ENCODE measurements around the gene RBP2. TPM values are rescaled to one million over a fixed set of nuclear protein-coding genes. Genes with fewer than 3 reads are reported as not detected.
"Not testable (repeated sequence)": the region's sequence is repeated elsewhere in the genome, so short reads cannot be mapped to it uniquely, and the experiment has no call there.

RBP2 gene
- total RNA-seq, 1 donor from 2014 or later: not detected

DNA sequence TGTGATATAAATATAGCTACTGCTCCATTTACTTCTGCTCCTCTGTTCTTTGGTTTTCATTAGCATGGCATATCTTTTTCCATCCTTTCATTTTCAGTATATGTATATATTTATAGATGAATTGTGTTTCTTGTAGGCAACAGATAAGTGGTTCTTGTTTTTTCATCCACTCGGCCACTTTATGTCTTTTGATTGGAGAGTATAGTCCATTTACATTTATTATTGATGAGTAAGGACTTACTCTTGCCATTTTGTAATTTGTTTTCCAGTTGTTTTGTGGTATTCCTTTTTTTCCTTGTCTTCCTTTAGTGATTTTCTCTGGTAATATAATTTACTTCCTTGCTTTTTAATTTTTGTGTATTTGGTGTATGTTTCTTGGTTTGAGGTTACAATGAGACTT, 60.0 kb downstream of the RBP2 start:
- ATAC-seq (no peak), DNase-seq (ENCODE audit: low spot score) (no peak)
- intact Hi-C loops (cut with DNase I): no loop called here

DNA sequence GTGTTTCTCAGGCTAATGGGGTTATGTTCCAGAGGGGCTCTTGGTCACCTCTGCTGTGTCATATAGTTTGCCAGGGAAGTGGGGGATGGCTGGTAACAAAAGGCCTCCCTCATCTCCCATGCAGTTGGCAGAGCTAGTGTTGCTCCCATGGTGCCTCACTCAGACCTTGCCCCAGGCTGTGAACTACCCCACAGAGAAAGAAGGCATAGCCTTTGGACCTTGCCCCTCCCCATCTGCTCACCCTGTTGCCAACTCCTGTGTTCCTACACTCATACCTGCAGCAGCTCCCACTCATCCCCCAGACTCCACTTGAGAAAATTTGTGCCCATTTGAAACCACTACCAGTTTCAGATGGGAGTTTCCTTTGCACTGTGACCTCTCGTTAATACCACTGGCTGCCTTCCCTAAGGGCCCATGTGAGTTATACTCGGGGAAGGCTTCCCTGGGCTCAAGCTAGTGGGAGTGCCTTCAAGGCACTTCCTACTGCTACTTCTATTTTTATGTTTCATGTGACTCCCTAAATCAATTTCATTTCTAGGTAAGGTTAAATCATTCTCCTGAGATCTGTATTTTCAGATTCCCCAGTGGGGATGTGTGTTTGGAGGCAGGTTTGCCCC, 61.6 kb downstream of the RBP2 start:
- DNase-seq (ENCODE audit: low spot score): no peak
- ATAC-seq: no peak
- intact Hi-C loops (cut with DNase I): no loop called here

DNA sequence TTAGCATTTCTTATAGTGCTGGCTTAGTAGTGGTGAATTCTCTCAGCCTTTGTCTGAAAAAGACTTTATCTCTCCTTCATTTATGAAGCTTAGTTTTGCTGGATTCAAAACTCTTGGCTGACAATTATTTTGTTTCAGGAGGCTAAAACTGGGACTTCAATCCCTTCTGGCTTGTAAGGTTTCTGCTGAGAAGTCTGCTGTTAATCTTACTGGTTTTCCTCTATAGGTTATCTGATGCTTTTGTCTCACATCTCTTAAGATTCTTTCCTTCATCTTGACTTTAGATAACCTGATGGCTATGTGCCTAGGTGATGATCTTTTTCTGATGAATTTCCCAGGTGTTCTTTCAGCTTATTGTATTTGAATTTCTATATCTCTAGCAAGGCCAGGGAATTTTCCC, 63.4 kb downstream of the RBP2 start:
- ATAC-seq; DNase-seq (ENCODE audit: low spot score); intact Hi-C loops (cut with DNase I): not testable (repeated sequence)

Other genes starting within 250 kb of the RBP2 start
- gene MRPS22, start 132.5 kb downstream of the RBP2 start, total RNA-seq: 27.6 TPM
- 96.6 TPM for gene COPB2, start 86.9 kb downstream of the RBP2 start, total RNA-seq
- gene RBP1, start 63.2 kb upstream of the RBP2 start, total RNA-seq: 6.4 TPM
- 8.6 TPM for gene NMNAT3, start 201.5 kb upstream of the RBP2 start, total RNA-seq